ENCODE data around the gene VEPH1.
A peak's percentile ranks its signal among the peaks of the same experiment; 100 is the strongest.

The VEPH1 gene

GRCh38 chr3:157472648-157473047 lies 30.6 kb downstream of the VEPH1 start:
- DNase-seq = no peak

DNA sequence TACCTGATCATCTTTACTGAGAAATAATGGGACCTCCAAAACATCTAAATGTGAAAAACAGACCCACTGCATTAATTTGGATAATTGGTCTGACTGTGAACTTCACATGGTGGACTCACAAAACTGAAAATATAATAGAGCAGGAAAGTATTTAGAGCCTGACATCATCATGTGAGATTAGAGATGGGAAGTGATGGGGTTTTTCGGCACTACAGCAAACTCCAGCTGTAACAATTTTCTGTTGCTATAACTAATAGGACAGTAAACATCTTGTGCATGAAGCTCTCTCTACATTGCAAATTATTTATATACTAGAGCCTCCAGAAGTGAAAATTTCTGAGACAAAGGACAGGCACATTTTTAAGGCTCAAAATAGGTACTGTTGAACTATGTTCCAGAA lies 32.2 kb downstream of the VEPH1 start:
- DNase-seq = no peak

DNA sequence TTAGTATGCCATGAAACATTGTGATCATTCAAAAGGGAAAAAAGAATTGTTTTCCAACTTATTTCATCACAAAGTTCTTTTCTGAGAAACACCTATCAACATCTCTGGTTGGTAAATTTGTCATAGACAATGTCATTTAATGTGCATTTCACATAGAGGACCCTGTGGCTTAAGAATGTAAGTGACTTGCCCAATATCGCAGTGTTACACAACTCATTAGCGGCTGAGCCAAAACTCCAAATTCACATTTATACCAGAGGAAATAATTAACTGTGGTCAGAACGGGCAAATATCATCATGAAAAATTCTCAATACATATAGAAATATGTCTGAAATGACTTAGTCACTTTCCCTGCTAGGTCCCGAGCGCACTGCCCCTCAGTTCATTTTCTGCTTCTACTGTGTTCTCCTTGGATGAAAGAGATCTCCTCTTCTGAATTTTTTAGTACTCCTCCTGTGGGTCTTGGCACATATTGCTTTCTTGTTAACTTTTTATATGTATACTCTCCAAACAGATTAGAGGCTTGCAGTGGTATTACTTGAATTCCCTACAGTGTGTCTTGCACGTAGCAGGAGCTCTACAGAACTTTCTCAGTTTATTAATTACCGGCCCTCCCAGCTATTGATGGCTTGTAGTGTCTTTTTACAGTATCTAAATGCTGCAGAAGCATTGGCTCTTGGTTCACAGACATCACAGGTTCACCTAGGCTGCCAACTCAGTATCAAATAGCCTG lies 33.5 kb downstream of the VEPH1 start:
- peak; percentile 80 for DNase-seq

- peak; percentile 43 for DNase-seq
These were observed 36.0 kb downstream of the VEPH1 start for GRCh38 chr3:157467200-157467599.

- DNase-seq = no peak
These were observed 37.5 kb downstream of the VEPH1 start for GRCh38 chr3:157465741-157466140.

- no peak for DNase-seq
These were observed 38.9 kb downstream of the VEPH1 start for GRCh38 chr3:157464321-157464720.

- DNase-seq = no peak
These were observed 39.4 kb downstream of the VEPH1 start for GRCh38 chr3:157463816-157464215.

- DNase-seq = no peak
These were observed 43.0 kb downstream of the VEPH1 start for GRCh38 chr3:157460253-157460652.

GRCh38 chr3:157459706-157460105 lies 43.5 kb downstream of the VEPH1 start:
- DNase-seq = no peak

- DNase-seq = no peak
These were observed 49.4 kb downstream of the VEPH1 start for GRCh38 chr3:157453824-157454223.

DNA sequence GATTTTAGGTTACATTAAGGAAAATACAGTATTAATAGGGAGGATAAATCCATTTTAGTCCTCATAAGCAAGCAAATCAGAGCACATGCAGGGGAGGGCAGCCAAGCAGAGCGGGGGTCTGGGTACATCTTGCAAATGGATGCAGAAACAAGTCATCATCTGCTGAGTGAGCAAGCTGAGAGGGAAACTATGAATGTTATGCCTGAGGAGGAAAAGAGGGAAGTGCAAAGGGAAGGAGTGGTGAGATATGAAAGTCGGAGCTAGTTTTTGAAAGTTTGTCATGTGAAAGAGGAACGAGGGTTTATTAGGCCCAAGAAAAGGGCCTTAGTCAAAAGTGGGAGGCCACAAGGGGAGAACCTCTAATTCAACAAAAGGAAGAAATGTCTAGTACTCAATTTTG lies 51.1 kb downstream of the VEPH1 start:
- DNase-seq = peak; percentile 83

DNA sequence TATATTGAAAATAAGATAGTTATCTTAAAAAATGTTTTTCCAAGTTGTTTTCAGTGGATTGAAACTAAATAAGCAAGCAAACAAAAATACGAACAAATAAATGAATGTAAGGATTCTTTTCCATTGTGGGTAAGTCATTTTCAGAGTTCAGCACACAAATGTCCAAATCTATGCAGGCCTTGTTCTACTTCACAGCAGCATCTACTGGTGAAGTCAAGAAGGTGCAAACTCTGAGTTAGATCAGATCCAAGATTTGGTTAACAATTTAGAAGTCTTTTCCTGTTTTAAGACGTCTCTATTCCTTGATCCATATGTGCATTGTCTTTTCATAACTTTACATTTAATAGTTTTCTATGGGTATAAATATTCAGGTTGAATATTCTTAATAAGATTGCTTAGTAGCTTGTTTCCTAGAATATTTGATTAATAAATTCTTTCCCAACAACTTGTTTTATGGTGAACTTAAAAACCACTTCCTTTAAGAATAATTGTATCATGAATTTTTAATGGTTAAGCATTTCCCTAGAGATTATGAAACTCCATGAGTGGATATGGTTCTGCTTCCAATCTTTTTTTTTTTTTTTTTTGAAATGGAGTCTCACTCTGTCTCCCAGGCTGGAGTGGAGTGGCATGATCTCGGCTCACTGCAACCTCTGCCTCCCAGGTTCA lies 56.1 kb downstream of the VEPH1 start:
- peak; percentile 48 for DNase-seq

DNA sequence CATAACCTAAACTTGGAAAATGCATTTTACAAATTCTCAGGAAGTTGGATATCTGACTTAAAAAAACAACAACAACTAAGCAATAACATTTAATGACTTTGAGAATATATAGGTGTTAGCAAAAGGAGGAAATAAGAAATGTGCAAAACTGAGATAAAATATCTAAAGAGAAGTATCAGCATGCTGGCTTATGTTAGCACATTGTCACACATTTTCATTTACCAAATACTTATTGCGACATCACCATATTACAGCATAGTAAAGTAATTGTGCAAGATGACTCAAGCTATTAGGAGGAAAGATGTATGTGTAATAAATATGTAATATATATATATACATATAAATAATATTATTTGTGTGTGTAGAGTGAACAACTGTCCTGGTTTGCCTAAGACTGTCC lies 57.4 kb downstream of the VEPH1 start:
- peak; percentile 94 for DNase-seq

DNA sequence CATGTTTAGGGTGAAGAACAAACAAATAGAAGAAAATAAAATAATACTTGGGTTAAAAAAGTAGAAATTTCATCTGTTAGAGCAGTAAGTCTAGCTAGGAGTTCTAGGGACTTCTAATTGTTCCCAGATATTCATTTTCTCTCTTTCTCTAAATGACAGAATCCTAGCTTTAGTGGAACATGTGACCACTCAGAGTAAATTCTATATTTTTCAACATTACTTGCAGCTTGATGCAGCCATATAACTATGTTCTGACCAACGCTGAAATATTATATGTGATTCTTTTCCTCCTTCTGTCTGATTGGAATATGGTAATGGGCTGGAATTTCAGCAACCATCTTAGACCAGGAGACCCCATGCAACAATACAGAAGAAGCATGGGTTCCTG lies 58.4 kb downstream of the VEPH1 start:
- DNase-seq = no peak

GRCh38 chr3:157443905-157444796 lies 59.1 kb downstream of the VEPH1 start:
- no peak for DNase-seq

GRCh38 chr3:157442729-157443128 lies 60.5 kb downstream of the VEPH1 start:
- no peak for DNase-seq

DNA sequence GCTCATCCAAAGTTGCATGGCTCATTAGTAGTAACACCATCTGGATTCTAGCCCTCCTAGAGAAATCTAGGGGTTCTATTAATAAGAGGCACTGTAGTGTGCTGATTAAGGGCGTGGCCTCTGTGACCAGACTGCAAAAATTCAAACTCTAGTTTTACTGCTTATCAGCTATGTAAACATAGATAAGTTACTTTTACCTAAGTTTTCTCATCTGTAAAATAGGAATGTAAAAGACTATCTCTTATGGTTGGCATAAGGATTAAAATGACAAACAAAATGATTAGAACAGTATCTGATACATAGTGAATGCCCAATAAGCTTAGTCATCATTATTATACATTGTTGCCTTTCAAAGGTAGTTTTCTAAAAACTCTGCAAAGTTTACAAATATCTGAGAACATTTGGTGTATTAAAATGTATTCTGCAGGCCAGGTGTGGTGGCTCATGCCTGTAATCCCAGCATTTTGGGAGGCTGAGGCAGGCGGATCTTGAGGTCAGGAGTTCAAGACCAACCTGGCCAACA lies 62.1 kb downstream of the VEPH1 start:
- no peak for DNase-seq

DNA sequence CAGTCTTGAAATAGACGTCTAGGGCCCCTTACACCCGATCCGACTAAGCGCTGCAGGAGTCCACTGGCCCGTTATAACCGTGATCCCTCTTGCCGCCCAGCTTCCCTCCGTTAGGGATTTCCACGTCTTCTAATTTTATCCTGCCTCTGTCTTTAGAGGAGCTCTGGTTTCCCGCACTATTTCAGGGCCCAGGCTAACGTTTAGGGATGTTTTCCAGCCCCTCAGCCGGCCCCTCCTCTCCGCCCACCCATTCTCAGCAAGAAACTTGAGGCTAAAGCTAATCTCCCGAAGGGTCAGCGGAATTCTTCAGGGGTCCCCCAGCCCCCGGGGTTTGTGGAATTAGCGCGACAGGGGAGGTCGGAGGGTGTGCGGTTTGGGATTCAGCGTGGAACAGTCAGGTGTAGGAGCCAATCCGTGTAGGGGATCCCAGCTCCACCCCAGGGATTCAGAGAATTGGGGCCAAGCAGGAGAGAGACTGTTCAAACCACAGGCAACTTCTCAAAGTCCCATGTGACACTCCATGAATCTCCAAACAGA lies 65.0 kb downstream of the VEPH1 start:
- no peak for DNase-seq

GRCh38 chr3:157436583-157437291 lies 66.5 kb downstream of the VEPH1 start, which contains the start of gene PTX3:
Gene PTX3 (plus strand): TSS chr3:157436850. CDS start chr3:157436934, 84 bp downstream.
- DNase-seq = peak; percentile 88

DNA sequence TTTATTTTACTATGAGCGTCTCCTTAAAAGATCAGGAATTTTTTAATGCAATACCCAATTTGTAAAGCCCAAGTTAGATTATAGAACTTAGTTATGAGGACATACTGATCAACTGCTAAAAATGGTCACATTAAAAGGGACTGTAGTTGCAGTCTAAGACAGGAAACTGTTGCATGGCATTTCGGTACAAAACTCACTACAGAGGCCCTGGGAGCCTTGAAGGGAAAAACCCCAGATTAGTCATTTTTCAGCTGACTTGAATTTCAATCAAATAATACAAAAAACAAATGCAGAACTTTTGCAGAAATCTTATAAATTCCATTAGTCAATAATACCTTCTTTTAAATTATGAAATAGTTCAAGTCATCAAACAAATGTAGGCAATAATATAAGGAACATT lies 73.5 kb downstream of the VEPH1 start:
- peak; percentile 96 for DNase-seq

- peak; percentile 66 for DNase-seq
These were observed 74.4 kb downstream of the VEPH1 start for GRCh38 chr3:157428853-157429252.

GRCh38 chr3:157427901-157428300 lies 75.3 kb downstream of the VEPH1 start:
- no peak for DNase-seq
